Mesenchymal stem cell (in vitro differentiated cells and primary cell): Measurements from ENCODE around the gene ZNF593OS.

Source experiments
- DNase-seq: peaks from one replicate; pipeline ENCODE4 v3.0.0-alpha.2; 2013
- H2AFZ ChIP-seq: one replicate; pipeline ENCODE4 v1.6.1; 2013; ENCODE audit warnings: low read depth, mild to moderate bottlenecking, control low read depth, inconsistent platforms, low read length, moderate library complexity
- H2AK5ac ChIP-seq: 2 replicates; pipeline ENCODE4 v1.6.1; 2013; ENCODE audit warnings: low read length, moderate library complexity, mild to moderate bottlenecking, inconsistent platforms; ENCODE audit not compliant: severe bottlenecking
- H2BK120ac ChIP-seq: one replicate; pipeline ENCODE4 v1.6.1; 2013; ENCODE audit warnings: low read depth, mild to moderate bottlenecking, inconsistent platforms, low read length, moderate library complexity
- H2BK12ac ChIP-seq, 2 experiments: one replicate each; pipeline ENCODE4 v1.6.1; 2013; ENCODE audit warnings: inconsistent platforms in 2 of 2, low read length in 2 of 2, mild to moderate bottlenecking in 2 of 2, moderate library complexity in 2 of 2, control low read depth in 1 of 2
- H2BK15ac ChIP-seq: one replicate; pipeline ENCODE4 v1.6.1; 2013; ENCODE audit warnings: mild to moderate bottlenecking, low read depth, inconsistent platforms; ENCODE audit not compliant: poor library complexity, severe bottlenecking
- H2BK5ac ChIP-seq: 2 replicates; pipeline ENCODE4 v1.6.1; 2013; ENCODE audit warnings: low read depth, mild to moderate bottlenecking, low read length, control low read depth, inconsistent platforms; ENCODE audit not compliant: poor library complexity, severe bottlenecking
- H3K14ac ChIP-seq, 2 experiments: one replicate each; pipeline ENCODE4 v1.6.1; 2013; ENCODE audit warnings: inconsistent platforms in 2 of 2, low read length in 2 of 2, control low read depth in 1 of 2, mild to moderate bottlenecking in 1 of 2, moderate library complexity in 1 of 2
- H3K18ac ChIP-seq, 2 experiments: one replicate each; pipeline ENCODE4 v1.6.1; 2013; ENCODE audit warnings: inconsistent platforms in 2 of 2, low read length in 2 of 2, control low read depth in 1 of 2, low read depth in 1 of 2, mild to moderate bottlenecking in 1 of 2
- H3K23ac ChIP-seq, 2 experiments: one replicate each; pipeline ENCODE4 v1.6.1; 2013; ENCODE audit warnings: inconsistent platforms in 2 of 2, low read length in 2 of 2, mild to moderate bottlenecking in 2 of 2, moderate library complexity in 2 of 2, control low read depth in 1 of 2
- H3K27ac ChIP-seq: 2 replicates; pipeline ENCODE4 v1.5.1; 2013; ENCODE audit warnings: mild to moderate bottlenecking, moderate library complexity, low read length, control low read depth, inconsistent platforms; ENCODE audit not compliant: poor library complexity, severe bottlenecking
- H3K27me3 ChIP-seq, 2 experiments: 2 replicates each; pipeline versions ENCODE4 v1.6.1 to v1.7.0; 2013; ENCODE audit warnings: low read length in 2 of 2, mild to moderate bottlenecking in 2 of 2, moderate library complexity in 2 of 2, control low read depth in 1 of 2, inconsistent platforms in 1 of 2; ENCODE audit not compliant: control insufficient read depth in 1 of 2, insufficient read depth in 1 of 2
- H3K36me3 ChIP-seq, 2 experiments: 2 replicates each; pipeline versions ENCODE4 v1.6.1 to v1.7.0; 2013; ENCODE audit warnings: low read length in 2 of 2, control low read depth in 1 of 2, inconsistent platforms in 1 of 2, low read depth in 1 of 2, mild to moderate bottlenecking in 1 of 2; ENCODE audit not compliant: insufficient read depth in 2 of 2, control insufficient read depth in 1 of 2
- H3K4ac ChIP-seq, 2 experiments: one replicate each; pipeline ENCODE4 v1.6.1; 2013; ENCODE audit warnings: inconsistent platforms in 2 of 2, low read length in 2 of 2, mild to moderate bottlenecking in 2 of 2, moderate library complexity in 2 of 2, control low read depth in 1 of 2, low read depth in 1 of 2
- H3K4me1 ChIP-seq: 2 replicates; pipeline ENCODE4 v1.6.1; 2013; ENCODE audit warnings: low read depth, low read length, control low read depth; ENCODE audit not compliant: control insufficient read depth, insufficient read depth
- H3K4me2 ChIP-seq: 2 replicates; pipeline ENCODE4 v1.6.1; 2013; ENCODE audit warnings: low read length, mild to moderate bottlenecking, inconsistent platforms; ENCODE audit not compliant: poor library complexity, severe bottlenecking
- H3K4me3 ChIP-seq, 2 experiments: 2 replicates each; pipeline versions ENCODE4 v1.5.1 to v1.7.0; 2013; ENCODE audit warnings: low read length in 2 of 2, mild to moderate bottlenecking in 2 of 2, control low read depth in 1 of 2, low read depth in 1 of 2; ENCODE audit not compliant: insufficient read depth in 1 of 2
- H3K79me1 ChIP-seq: replicated peaks from 2 replicates; pipeline ENCODE4 v1.6.1; 2013; ENCODE audit warnings: mild to moderate bottlenecking, control low read depth, low read length, inconsistent platforms; ENCODE audit not compliant: poor library complexity, severe bottlenecking
- H3K9ac ChIP-seq: 2 replicates; pipeline ENCODE4 v1.7.0; 2013; ENCODE audit warnings: mild to moderate bottlenecking, low read length, moderate library complexity
- H3K9me3 ChIP-seq: 2 replicates; pipeline ENCODE4 v1.7.0; 2013; ENCODE audit warnings: mild to moderate bottlenecking, low read length; ENCODE audit not compliant: control insufficient read depth
- H4K8ac ChIP-seq: one replicate; pipeline ENCODE4 v1.6.1; 2013; ENCODE audit warnings: inconsistent platforms, mild to moderate bottlenecking, low read length, moderate library complexity
- H4K91ac ChIP-seq: one replicate; pipeline ENCODE4 v1.6.1; 2013; ENCODE audit warnings: mild to moderate bottlenecking, low read length, inconsistent platforms
- WGBS: methylation state at CpG from one replicate; pipeline ENCODE4 v1.1.7; 2013; ENCODE audit warnings: mixed read lengths; 5-methylcytosine and 5-hydroxymethylcytosine counted together

ZNF593OS gene

GRCh38 chr1:26189751-26190275, 18.2 kb upstream of the ZNF593OS start:
- Histone ChIP-seq H3K79me1 (no peaks in the 10 kb centered on the region), H3K18ac (no peak overlapping the region), H3K9ac (no peak overlapping the region), H2BK120ac (no peak overlapping the region), H4K8ac (no peak overlapping the region), H2AK5ac (no peak overlapping the region), H3K27ac (no peak overlapping the region), H2BK12ac (no peak overlapping the region), H3K27me3 (peaks cover 30 to 47% of the 10 kb centered on the region in 2 experiments), H3K4ac (no peak overlapping the region), H3K9me3 (no peaks in the 10 kb centered on the region), H2BK5ac (no peak overlapping the region), H3K23ac (no peak overlapping the region), H3K4me3 (no peak overlapping the region), H2BK15ac (no peak overlapping the region), H3K4me1 (no peaks in the 10 kb centered on the region), H3K14ac (no peak overlapping the region), H3K4me2 (no peak overlapping the region), H2AFZ (no peak overlapping the region), H4K91ac (no peak overlapping the region), H3K36me3 (no peaks in the 10 kb centered on the region)
- WGBS = 77% methylated on average over 5 of the region's 7 CpGs
- no peak for DNase-seq

GRCh38 chr1:26189331-26189730, 17.7 kb upstream of the ZNF593OS start:
- Histone ChIP-seq H2AK5ac (no peak overlapping the region), H2BK120ac (no peak overlapping the region), H3K4ac (no peak overlapping the region), H3K9me3 (no peaks in the 10 kb centered on the region), H3K9ac (no peak overlapping the region), H2BK5ac (no peak overlapping the region), H3K27ac (no peak overlapping the region), H3K4me1 (no peaks in the 10 kb centered on the region), H3K79me1 (no peaks in the 10 kb centered on the region), H3K4me3 (no peak overlapping the region), H3K4me2 (no peak overlapping the region), H2BK12ac (no peak overlapping the region), H3K14ac (no peak overlapping the region), H3K27me3 (peaks cover 26 to 47% of the 10 kb centered on the region in 2 experiments), H4K91ac (no peak overlapping the region), H3K36me3 (no peaks in the 10 kb centered on the region), H3K18ac (no peak overlapping the region), H3K23ac (no peak overlapping the region), H2AFZ (no peak overlapping the region), H4K8ac (no peak overlapping the region), H2BK15ac (no peak overlapping the region)
- no peak for DNase-seq
- WGBS = 72% methylated on average over 6 of the region's 6 CpGs

GRCh38 chr1:26188477-26188876, 16.8 kb upstream of the ZNF593OS start:
- H2AK5ac ChIP-seq = no peak overlapping the region
- H2BK12ac ChIP-seq = no peak overlapping the region
- 98% methylated on average over 3 of the region's 8 CpGs for WGBS
- peaks cover 18 to 39% of the 10 kb centered on the region in 2 experiments for H3K27me3 ChIP-seq
- H3K27ac ChIP-seq = no peak overlapping the region
- H3K9ac ChIP-seq = no peak overlapping the region
- H4K91ac ChIP-seq = no peak overlapping the region
- H3K4me1 ChIP-seq = no peaks in the 10 kb centered on the region
- H3K18ac ChIP-seq = no peak overlapping the region
- no peaks in the 10 kb centered on the region for H3K36me3 ChIP-seq
- no peak overlapping the region for H3K23ac ChIP-seq
- H3K9me3 ChIP-seq = no peaks in the 10 kb centered on the region
- H2BK5ac ChIP-seq = no peak overlapping the region
- no peak overlapping the region for H2BK15ac ChIP-seq
- no peak overlapping the region for H2AFZ ChIP-seq
- no peak overlapping the region for H4K8ac ChIP-seq
- H3K14ac ChIP-seq = no peak overlapping the region
- no peaks in the 10 kb centered on the region for H3K79me1 ChIP-seq
- no peak overlapping the region for H3K4ac ChIP-seq
- H3K4me2 ChIP-seq = no peak overlapping the region
- no peak overlapping the region for H3K4me3 ChIP-seq
- no peak for DNase-seq
- no peak overlapping the region for H2BK120ac ChIP-seq

GRCh38 chr1:26187882-26188281, 16.2 kb upstream of the ZNF593OS start:
- H3K27ac ChIP-seq = no peak overlapping the region
- no peak overlapping the region for H4K8ac ChIP-seq
- no peaks in the 10 kb centered on the region for H3K79me1 ChIP-seq
- no peaks in the 10 kb centered on the region for H3K9me3 ChIP-seq
- no peak overlapping the region for H2BK120ac ChIP-seq
- H3K14ac ChIP-seq = no peak overlapping the region
- H2AFZ ChIP-seq = no peak overlapping the region
- no peaks in the 10 kb centered on the region for H3K4me1 ChIP-seq
- no peak overlapping the region for H3K4ac ChIP-seq
- H2BK15ac ChIP-seq = no peak overlapping the region
- no peak overlapping the region for H3K23ac ChIP-seq
- H2BK5ac ChIP-seq = no peak overlapping the region
- no peaks in the 10 kb centered on the region for H3K36me3 ChIP-seq
- H4K91ac ChIP-seq = no peak overlapping the region
- no peak overlapping the region for H3K4me3 ChIP-seq
- no peak overlapping the region for H3K4me2 ChIP-seq
- no peak overlapping the region for H3K9ac ChIP-seq
- no peak for DNase-seq
- no peak overlapping the region for H2AK5ac ChIP-seq
- H3K27me3 ChIP-seq = peaks cover 13 to 40% of the 10 kb centered on the region in 2 experiments
- no peak overlapping the region for H3K18ac ChIP-seq
- WGBS = 100% methylated on average over 1 of the region's 6 CpGs
- no peak overlapping the region for H2BK12ac ChIP-seq
